Retina (tissue), 1 donor: ENCODE data around the gene ZBTB42.

ENCODE experiments used
- DNase-seq: peaks from one replicate; pipeline ENCODE4 v3.0.0-alpha.2; 2016

ZBTB42 gene

GRCh38 chr14:104800771-104801519 is at the start of gene ZBTB42:
Gene ZBTB42, plus strand, starts transcription at chr14:104801101. Its CDS starts 97 bp downstream, at chr14:104801198.
- DNase-seq, result peak; percentile 77

- no peak for DNase-seq
These were observed 49.1 kb upstream of the ZBTB42 start for GRCh38 chr14:104751539-104752422.

- no peak for DNase-seq
These were observed 48.5 kb upstream of the ZBTB42 start for GRCh38 chr14:104752423-104752734.

- peak; percentile 99 for DNase-seq
These were observed 48.0 kb upstream of the ZBTB42 start, which contains the start of gene SIVA1 for GRCh38 chr14:104752735-104753527. Gene SIVA1, plus strand, starts transcription at chr14:104753147. Its CDS starts 55 bp downstream, at chr14:104753202.

- no peak for DNase-seq
These were observed 47.2 kb upstream of the ZBTB42 start for GRCh38 chr14:104753528-104754212.

DNA sequence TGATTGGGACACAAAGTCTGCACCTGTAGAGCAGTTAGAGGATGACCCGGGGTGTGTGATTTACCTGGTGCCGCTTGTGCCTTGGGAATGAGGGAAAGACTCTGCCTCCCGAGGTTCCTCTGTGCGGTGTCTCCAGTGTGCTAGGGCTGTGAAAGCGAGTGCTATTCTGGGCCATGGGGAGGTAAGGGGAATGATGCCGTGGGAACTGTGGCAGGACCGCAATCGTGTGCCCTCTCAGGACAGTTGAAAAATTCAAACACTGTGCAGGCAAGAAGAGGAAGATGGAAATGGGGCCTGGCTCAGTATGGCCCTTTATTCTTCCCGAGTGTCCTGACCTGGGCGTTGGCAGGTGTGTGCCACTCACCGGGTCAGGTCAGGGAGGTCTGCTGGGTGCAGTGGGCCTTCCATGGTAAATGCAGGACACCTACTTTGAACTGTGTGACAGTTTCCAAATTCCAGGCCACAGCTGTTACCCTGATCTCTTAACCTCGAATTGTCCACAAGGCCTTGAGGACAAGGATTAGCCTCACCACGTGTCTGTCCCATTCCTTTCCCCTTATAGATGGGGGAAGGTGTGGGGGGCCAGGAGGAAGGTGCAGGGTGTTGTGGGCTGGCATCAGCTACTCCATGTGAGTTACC is 46.6 kb upstream of the ZBTB42 start:
- no peak for DNase-seq

- no peak for DNase-seq
These were observed 45.3 kb upstream of the ZBTB42 start for GRCh38 chr14:104755621-104756020.

GRCh38 chr14:104756477-104757237 is 44.2 kb upstream of the ZBTB42 start:
- no peak for DNase-seq

DNA sequence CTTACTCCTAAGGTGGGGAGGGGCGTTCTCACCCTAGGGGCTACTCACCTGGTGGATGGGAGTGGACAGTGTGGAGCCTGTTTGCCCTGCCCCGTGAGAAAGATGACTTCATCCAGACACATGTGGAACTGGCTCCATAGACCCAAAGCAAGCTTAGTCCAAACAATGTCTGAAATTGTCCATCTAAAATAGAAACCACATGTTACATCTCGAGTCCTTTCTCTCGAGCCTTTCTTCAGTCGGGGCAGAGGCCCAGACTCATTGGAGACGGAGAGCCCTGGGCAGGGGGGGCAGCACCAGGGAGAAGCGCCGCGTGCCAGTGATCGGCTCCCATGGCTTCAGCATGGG is 43.7 kb upstream of the ZBTB42 start:
- DNase-seq, result no peak

DNA sequence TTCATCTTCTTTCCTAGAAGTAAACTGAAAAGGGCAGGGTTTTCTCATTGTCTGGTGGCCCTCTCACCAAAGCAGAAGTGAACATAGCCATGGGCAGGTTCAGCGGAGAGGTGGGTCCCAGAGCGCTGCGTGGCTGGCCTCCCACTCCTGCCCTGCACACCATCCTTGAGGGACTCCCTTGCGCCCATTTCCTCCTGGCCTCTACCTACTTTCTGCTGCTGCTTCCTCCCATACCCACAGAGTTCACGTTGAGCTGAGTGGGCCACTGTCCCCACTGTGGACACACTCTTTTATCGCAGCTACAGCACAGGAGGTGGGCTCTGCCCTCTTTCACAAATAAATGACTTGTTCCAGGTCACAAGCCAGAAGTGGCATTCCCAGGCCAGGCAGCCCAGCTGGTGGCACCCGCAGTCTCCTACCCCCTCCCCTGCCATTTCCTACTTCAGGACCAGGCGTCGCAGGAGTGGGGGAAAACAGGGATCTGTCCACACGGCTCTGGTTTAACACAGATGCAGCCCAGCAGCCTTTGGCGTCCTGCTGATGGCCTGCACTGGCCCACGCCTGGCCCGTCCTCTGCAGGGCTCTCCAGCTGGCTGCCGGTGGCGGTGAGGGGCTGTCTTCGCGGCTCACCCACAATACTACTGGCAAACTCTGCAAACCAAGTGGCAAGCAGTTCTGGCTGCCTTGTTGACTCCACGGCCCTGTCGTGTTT is 43.1 kb upstream of the ZBTB42 start:
- DNase-seq, result no peak

GRCh38 chr14:104758981-104759969 is 41.6 kb upstream of the ZBTB42 start:
- DNase-seq, result no peak

- no peak for DNase-seq
These were observed 35.4 kb upstream of the ZBTB42 start for GRCh38 chr14:104765517-104765916.

GRCh38 chr14:104766256-104766862 is 34.5 kb upstream of the ZBTB42 start:
- no peak for DNase-seq

GRCh38 chr14:104766863-104767633 is 33.9 kb upstream of the ZBTB42 start:
- DNase-seq, result no peak

- no peak for DNase-seq
These were observed 33.3 kb upstream of the ZBTB42 start for GRCh38 chr14:104767634-104767918.

- DNase-seq, result peak; percentile 90
These were observed 32.2 kb upstream of the ZBTB42 start for GRCh38 chr14:104768437-104769323.

GRCh38 chr14:104769324-104770071 is 31.4 kb upstream of the ZBTB42 start:
- no peak for DNase-seq
